ENCODE measurements around the gene SH2B3.

GRCh38 chr12:111454716-111455447 lies 49.2 kb downstream of the SH2B3 start:
- TF ChIP-seq CTCF (IDR thresholded peaks at IDR 0.05 in 2 of 3, conservative IDR thresholded peaks at IDR 0.05 in 1 of 3; ENCODE audit: insufficient read depth in 2 of 3, low read depth in 1 of 3, low read length in 3 of 3) = no peak
- TF ChIP-seq BRCA1 (IDR thresholded peaks at IDR 0.05) = no peak
- TF ChIP-seq BRCA1 (CRISPR knock-in tag; IDR thresholded peaks at IDR 0.05) = no peak
- TF ChIP-seq, protein P1, sequence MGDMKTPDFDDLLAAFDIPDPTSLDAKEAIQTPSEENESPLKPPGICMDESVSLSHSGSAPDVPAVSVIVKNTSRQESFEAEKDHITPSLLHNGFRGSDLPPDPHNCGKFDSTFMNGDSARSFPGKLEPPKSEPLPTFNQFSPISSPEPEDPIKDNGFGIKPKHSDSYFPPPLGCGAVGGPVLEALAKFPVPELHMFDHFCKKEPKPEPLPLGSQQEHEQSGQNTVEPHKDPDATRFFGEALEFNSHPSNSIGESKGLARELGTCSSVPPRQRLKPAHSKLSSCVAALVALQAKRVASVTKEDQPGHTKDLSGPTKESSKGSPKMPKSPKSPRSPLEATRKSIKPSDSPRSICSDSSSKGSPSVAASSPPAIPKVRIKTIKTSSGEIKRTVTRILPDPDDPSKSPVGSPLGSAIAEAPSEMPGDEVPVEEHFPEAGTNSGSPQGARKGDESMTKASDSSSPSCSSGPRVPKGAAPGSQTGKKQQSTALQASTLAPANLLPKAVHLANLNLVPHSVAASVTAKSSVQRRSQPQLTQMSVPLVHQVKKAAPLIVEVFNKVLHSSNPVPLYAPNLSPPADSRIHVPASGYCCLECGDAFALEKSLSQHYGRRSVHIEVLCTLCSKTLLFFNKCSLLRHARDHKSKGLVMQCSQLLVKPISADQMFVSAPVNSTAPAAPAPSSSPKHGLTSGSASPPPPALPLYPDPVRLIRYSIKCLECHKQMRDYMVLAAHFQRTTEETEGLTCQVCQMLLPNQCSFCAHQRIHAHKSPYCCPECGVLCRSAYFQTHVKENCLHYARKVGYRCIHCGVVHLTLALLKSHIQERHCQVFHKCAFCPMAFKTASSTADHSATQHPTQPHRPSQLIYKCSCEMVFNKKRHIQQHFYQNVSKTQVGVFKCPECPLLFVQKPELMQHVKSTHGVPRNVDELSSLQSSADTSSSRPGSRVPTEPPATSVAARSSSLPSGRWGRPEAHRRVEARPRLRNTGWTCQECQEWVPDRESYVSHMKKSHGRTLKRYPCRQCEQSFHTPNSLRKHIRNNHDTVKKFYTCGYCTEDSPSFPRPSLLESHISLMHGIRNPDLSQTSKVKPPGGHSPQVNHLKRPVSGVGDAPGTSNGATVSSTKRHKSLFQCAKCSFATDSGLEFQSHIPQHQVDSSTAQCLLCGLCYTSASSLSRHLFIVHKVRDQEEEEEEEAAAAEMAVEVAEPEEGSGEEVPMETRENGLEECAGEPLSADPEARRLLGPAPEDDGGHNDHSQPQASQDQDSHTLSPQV (IDR thresholded peaks at IDR 0.05) = no peak
- TF ChIP-seq POLR2AphosphoS5 (IDR thresholded peaks at IDR 0.05; ENCODE audit: control insufficient read depth, insufficient read depth, low read depth, low read length) = no peak
- TF ChIP-seq, protein P2, sequence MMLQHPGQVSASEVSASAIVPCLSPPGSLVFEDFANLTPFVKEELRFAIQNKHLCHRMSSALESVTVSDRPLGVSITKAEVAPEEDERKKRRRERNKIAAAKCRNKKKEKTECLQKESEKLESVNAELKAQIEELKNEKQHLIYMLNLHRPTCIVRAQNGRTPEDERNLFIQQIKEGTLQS (IDR thresholded peaks at IDR 0.05) = no peak
- TF ChIP-seq, protein P2 (CRISPR knock-in tag; conservative IDR thresholded peaks at IDR 0.05) = no peak
- TF ChIP-seq TFAM (CRISPR knock-in tag; conservative IDR thresholded peaks at IDR 0.05) = no peak
- TF ChIP-seq BCL6 (CRISPR knock-in tag; IDR thresholded peaks at IDR 0.05) = no peak
- no peak for TF ChIP-seq SIRT6 (IDR thresholded peaks at IDR 0.05; ENCODE audit: low read depth, low read length)
- no peak for TF ChIP-seq NCOA2 (IDR thresholded peaks at IDR 0.05; ENCODE audit: partially characterized antibody in 2 of 2)
- TF ChIP-seq HNRNPH1 (optimal IDR thresholded peaks at IDR 0.05; ENCODE audit: low read depth, low read length) = no peak
- TF ChIP-seq TEAD2 (tag; IDR thresholded peaks at IDR 0.05) = no peak
- no peak for TF ChIP-seq MAFF (IDR thresholded peaks at IDR 0.05; ENCODE audit: low read length)
- no peak for TF ChIP-seq ZNF274 (IDR thresholded peaks at IDR 0.05; ENCODE audit: borderline replicate concordance, low read depth, low read length)
- TF ChIP-seq RBFOX2 (IDR thresholded peaks at IDR 0.05; ENCODE audit: low read depth, low read length) = no peak
